ENCODE measurements around the gene RPS6KA2.

DNA sequence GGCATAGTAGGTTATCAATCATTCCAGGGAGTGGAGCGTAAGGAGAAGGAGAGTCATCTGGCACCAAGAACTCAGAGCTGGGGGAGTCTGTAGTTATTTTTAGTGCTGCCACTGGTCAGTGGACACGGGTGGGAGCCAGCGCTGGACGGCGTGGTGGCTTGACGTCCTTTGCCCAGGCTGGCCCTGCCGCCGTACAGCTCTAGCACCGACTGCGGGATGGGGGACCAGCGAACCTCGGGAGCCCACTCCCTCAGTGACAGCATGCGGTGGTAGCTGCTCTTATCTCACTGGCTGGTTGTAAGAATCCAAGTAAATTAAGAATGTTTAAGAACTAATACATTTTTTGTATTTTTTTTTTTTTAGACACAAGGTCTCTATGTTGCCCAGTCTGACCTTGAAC is 32.5 kb upstream of the RPS6KA2 start:
- TF ChIP-seq, protein P1, sequence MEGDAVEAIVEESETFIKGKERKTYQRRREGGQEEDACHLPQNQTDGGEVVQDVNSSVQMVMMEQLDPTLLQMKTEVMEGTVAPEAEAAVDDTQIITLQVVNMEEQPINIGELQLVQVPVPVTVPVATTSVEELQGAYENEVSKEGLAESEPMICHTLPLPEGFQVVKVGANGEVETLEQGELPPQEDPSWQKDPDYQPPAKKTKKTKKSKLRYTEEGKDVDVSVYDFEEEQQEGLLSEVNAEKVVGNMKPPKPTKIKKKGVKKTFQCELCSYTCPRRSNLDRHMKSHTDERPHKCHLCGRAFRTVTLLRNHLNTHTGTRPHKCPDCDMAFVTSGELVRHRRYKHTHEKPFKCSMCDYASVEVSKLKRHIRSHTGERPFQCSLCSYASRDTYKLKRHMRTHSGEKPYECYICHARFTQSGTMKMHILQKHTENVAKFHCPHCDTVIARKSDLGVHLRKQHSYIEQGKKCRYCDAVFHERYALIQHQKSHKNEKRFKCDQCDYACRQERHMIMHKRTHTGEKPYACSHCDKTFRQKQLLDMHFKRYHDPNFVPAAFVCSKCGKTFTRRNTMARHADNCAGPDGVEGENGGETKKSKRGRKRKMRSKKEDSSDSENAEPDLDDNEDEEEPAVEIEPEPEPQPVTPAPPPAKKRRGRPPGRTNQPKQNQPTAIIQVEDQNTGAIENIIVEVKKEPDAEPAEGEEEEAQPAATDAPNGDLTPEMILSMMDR (IDR thresholded peaks at IDR 0.05; ENCODE audit: borderline replicate concordance, extremely low read depth, low read length, poor library complexity, severe bottlenecking) = no peak
- TF ChIP-seq EZH2 (IDR thresholded peaks at IDR 0.05; ENCODE audit: borderline replicate concordance, low read depth, low read length, severe bottlenecking) = no peak
